HG02938 (cell line): ENCODE data around the gene CFAP77.

Experiments used
- ATAC-seq: cut with Tn5 transposase; IDR thresholded peaks from one replicate; pipeline ENCODE4 v1.9.1; 2021; ENCODE audit warnings: mild to moderate bottlenecking, moderate library complexity; ENCODE audit not compliant: unreplicated experiment

The CFAP77 gene

DNA sequence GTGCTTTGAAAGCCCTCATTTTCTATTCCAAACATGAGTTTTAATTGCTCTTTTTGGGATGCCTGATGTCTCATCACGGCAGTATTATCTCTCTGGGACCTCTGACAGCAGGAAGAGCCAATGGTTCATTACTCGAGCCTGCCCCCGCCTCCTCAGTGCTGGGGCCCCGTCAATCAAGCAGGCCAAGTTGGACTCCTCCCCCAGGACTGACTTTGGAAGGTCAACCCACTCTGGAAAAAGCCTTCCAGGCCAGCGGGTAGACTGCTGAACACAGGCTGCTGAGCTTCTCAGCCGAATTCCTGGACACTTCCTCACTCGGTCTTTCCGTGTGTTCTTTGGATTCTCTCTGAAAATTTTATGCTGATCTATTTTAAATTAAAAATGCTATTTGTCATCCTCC, 162.9 kb downstream of the CFAP77 start:
- ATAC-seq = no peak

DNA sequence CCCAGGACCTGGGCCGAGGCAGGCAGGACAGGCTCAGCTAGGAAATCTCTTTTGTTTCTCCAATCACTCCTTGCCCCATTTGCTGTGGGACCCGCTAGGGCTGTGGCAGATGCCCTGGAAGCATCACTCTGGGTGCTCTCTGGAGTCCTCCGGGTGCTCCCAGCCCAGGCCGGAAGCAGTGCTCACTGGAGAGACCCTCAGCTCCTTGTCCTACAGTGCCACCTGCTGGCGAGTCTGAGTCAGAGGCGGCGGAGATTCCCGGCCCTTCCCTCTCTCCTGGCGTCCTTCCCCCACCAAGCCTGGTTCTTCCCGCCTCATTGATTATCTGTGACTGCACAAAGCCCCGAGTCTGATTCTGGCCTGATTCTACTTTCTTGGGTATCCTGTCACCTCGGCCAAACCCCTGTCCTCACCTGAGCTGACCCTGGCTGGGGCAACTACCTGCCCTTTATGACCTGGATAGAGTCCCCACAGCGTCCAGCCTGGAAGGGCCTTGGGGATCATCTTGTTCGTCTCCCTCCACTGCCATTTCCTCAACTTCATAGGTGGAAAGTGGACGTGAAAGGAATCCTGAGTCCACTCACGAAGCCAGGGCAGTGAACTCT, 165.1 kb downstream of the CFAP77 start:
- no peak for ATAC-seq

DNA sequence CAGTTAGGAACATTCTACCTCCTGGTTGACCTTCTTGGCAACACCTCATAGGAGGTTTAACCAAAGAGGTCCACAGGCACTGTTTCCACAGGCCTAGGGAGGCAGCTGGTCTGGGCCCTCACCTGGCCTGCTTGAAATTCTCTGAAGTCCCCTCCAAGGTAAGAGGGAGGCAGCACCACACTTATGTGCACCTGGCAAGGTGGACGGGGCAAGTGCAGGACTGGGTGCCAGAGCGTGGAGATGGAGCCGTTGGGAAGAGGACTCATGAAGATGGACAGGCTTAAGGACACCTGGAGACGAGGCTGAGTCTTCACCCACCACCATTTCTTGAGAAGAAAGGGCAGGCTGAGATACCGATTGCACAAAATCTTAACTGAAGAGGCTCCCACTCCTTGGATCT, 165.8 kb downstream of the CFAP77 start:
- no peak for ATAC-seq

DNA sequence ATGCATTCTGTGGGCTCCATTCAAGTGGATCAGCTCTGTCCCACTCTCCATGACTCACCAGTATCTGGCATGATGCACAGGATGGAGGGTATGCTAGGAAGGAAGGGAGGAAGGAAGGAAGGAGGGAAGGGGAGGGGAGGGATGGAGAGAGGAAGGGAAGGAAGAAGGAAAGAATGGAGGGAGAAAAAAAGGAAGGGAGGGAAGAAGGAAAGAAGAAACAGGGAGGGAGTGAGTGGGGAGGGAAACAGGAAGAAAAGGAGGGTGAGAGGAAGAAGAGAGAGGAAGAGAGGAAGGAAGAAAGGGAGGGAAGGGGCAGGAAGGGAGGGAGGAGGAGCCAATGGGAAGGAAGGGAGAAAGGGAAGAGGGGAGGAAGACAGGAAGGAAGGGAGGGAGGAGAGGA, 167.1 kb downstream of the CFAP77 start:
- no peak for ATAC-seq

DNA sequence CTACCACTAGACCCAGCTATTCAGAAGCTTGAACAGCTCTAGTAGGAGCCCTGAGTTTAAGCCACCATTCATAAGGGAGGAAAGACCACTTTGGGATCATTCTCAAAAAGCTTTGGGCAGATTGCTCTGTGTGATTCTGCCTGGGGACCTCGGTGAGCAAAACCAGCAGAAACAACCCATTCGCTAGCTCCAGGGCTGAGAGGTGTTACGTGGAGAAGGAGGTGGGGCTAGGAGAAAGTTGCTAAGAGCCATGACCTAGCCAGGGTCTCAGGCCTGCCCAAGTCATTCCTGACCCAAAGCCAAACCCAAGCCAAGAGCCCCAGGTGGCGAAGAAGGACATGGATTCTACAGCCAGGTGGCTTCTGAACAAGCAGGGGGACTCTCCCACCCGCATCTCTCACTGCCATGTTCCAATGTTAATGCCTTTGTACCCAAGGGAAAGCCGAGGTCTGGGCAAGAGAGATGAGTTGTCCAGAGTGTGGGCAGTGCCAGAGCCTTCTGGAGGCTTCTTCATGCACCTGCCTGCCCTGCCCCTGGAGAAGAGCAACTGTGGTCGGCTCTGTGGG, 168.4 kb downstream of the CFAP77 start:
- ATAC-seq = no peak

DNA sequence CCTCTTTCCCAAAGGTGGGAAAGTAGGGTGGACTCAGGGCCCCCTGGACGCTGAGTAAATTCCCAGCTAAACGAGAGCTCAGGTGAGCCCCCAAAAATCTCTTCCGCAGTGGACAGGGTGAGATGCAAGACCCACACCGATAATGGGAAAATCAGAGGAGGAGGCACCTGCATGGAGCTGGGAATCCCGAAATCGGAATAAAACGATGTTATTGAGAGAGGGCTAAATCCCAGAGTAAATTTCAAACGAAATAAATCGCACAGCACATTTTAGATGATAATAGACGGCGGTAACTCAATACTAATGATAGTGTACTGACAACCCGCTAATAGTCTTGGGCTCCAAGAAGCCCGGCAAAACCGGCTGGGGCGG, 169.4 kb downstream of the CFAP77 start:
- no peak for ATAC-seq

DNA sequence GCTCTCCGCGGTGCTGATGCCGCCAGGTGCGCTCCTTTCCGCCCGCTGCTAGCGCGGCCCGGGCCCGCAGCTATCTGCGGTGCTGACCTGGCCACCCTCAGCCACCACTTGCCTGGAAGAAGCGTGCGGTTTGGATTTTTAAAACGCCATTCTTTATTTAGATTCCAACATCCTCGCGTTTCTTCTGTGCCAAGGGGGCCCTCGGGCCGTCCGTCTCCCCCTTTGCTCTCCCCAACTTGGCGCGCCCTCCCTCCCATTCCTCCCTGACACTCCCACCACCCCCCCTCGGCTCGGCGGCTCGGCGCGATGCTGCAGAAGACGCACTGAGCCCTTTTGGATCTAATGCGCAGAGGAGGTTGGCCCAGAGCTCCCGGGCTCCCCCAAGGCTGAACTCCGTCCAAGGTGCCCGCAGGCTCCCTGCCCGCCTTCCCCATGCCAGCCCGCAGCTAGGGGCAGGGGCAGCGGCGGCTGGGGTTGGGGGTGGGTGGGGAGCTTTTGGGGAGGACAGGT, 172.3 kb downstream of the CFAP77 start, which contains the start of gene BARHL1:
Gene BARHL1, plus strand, starts transcription at position 331 of the 510 bp plus-strand sequence. CDS start 192 bp downstream, outside the sequence.
- ATAC-seq = no peak

DNA sequence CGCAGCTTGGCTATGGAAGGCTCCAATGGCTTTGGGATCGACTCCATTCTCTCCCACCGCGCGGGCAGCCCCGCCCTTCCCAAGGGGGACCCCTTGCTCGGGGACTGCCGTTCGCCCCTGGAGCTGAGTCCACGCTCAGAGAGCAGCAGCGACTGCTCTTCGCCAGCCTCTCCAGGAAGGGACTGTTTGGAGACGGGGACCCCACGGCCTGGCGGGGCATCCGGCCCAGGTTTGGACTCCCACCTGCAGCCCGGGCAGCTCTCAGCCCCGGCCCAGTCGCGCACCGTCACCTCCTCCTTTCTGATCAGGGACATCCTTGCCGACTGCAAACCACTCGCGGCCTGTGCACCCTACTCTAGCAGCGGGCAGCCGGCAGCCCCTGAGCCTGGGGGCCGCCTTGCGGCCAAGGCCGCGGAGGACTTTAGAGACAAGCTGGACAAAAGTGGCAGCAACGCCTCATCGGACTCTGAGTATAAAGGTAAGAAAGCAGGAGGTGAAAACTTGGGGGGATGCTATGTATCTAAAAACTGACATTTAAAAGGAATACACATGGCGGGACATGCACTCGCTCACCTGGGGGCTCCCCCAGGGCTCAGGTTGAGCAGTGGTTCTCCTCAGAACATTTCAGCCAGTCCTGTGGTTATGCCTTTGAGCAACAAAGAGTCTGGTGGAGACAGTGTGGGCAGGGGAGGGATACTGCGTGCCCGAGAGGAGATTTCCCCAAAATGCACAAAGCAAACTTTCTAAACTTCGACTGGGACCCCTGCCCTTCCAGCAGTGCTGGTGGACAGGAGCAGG, 173.0 kb downstream of the CFAP77 start:
- no peak for ATAC-seq

DNA sequence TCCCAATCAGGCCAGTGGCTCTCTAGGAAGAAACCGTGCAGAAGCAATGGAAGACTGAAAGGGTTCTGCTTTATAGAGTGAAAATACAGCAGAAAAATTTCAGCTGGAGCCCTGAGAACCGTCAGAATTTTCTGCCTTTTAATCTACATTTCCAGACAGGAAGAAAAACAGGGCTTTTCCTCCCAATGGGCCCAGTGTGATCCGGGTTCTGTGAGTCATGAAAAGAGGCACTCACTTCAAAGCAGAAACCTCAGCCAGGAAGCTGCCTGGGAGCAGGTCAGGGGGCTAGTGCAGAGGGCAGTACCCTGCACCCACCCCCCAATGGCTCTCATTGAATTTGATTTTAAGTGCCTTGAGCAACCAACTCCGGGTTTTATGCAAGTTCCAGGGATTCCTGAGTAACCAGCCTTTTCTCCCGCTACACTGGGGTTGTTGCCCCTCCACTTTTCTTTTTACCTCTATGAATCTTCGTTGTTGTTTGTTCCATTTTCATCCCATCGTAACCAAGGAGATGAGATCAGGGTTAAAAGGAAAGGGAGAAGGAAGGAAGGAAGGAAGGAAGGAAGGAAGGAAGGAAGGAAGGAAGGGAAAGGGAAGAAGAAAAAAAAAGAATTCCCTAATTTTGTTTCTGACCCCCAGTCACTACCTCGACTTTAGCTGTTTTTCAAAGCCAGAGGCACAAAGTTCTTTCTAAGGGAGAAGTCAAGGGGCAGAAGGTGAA, 173.7 kb downstream of the CFAP77 start:
- ATAC-seq = no peak

DNA sequence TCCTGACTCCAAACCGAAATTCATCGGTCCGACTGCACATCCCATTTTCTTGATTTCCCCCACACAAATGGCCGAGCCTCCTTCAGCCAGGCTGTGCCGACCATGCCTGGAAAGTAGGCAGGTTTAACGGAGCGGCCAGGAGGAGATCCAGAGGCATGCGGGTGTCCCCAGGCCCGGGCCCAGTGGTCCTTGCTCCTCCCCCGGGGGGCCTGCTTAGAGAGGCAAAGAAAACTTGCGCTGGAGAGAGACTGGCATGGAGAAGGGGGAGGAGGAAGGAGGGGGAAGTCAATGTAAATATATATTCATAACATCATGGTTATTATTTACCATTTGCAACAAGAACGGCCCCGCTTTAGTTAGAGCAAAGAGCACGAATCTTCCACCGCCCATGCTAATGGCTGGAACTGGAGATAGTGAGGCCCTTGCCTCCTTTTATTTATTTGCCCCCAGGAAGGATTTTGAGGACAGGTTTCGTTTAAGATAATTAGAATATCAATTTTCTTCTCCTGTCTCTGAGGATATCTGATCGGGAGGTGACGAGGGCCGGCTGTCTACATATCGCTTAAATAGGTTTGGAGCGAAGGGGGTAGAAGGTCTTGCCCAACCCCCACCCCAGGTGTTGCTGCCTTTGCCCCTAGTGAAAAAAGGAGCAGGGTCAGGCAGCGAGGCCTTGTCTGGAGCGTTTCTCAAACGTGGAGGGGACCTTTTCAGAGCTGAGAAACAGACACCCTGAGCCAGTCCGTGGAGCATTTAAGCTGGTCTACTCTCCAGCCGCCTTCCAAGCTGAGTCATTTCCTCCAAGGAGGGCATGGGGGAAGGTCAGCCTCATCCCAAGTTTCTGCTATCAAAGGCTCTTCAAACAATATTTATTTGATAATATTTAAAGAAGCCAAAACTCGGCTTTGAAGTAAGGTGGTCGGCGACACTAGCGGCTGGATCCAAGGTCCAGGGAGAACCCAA, 174.9 kb downstream of the CFAP77 start:
- no peak for ATAC-seq

DNA sequence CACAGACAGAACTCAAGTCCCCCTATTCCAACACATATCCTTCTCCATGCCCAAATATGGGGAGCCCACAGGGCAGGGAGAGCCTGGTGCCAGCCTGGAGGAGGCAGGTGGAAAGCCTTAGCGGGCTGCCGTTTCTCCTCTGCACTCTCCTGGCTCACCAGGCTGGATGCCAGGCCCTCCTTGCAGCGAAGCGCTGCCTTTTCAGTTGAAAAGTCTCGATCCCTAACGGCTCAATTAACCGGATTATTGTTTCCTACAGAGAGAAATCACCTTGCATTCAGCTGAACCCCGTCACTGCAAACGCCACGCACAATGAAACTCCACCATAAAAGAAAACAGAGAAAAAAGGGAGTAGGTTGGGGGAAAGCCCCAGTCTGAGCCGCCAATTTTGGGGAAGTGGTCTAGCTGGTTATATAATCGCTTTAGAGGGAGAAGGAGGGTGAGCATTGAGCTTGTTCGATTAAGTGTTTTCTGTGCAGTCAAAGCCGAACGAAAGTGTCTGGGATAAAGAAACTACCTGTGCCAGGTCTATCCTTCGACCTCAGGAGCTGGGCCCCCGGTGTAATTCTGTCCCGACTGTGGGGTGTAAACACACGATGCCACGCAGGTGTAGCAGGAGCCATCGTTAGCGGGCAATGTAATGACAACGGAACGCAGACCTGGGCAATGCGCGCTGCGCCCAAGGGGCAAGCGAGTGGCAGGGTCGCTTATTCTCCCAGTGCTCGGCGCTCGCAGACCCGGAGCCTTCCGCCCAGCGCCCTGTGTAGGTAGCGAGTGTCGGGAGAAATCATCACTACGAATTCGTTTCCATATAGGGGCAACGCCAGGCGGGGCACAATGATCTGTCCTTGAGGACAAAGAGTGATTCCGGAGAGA, 176.2 kb downstream of the CFAP77 start:
- no peak for ATAC-seq

DNA sequence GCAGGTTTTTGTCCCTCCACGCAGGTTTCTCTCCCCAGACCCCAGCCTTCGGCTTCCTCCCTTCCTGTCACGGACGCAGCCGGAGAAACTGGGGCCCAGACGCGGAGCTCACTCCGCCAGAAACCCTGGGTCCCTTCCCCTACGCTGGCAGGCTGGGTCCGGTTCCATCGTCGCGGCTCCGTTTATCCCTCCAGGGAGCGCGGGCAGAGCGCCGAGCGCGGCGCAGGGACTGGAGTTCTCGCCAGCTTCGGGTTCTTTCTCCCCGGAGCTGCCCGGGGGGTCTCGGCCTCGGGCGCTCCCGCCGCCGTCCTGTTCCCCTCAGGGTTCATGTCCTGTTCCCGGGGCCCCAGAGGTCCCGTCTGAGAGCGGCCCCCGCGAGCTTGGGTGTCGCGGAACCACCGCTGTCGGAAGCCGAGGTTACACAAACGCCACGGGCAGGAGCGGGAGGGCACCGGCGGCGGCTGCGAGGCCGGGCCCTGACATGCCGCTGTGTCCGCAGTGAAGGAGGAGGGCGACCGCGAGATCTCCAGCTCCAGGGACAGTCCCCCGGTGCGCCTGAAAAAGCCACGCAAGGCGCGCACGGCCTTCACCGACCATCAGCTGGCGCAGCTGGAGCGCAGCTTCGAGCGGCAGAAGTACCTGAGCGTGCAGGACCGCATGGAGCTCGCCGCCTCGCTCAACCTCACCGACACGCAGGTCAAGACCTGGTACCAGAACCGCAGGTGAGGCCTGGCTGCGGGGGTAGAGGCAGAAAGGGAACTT, 177.0 kb downstream of the CFAP77 start:
- no peak for ATAC-seq

DNA sequence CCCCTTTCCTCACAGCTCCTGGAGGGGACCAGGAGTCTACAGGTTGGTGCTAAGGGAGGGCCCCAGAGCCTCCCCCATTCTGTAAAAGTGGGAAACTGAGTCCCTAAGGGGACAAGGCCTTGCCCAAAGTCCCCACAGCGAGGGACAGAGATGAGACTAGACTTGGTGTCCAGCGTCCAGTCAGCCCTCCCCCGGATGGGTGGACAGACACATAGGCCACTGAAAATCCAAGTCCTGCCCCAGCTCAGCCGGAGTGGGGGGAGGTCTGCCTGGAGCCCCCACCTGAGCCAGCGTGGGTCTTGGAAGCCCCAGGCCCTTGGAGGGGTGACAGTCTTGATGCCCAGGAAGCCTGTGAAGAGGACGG, 177.6 kb downstream of the CFAP77 start:
- ATAC-seq = no peak

DNA sequence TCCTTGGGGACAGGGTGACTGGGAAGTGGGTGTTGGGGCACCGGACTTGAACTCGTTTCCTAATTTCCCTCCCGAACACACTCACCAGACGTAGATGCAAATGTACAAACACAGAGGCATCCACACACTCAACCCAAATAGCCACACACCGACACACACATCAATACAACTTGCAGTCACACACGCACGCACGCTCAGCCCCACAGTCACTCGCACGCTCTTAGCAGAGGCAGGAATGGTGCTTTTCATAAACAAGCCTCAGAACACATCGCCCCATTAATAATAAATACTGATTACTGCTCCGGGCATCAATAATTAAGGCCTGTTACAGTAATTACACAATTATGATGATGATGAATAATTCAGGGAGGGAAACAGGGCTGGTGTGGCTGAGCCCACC, 178.1 kb downstream of the CFAP77 start:
- ATAC-seq = no peak

DNA sequence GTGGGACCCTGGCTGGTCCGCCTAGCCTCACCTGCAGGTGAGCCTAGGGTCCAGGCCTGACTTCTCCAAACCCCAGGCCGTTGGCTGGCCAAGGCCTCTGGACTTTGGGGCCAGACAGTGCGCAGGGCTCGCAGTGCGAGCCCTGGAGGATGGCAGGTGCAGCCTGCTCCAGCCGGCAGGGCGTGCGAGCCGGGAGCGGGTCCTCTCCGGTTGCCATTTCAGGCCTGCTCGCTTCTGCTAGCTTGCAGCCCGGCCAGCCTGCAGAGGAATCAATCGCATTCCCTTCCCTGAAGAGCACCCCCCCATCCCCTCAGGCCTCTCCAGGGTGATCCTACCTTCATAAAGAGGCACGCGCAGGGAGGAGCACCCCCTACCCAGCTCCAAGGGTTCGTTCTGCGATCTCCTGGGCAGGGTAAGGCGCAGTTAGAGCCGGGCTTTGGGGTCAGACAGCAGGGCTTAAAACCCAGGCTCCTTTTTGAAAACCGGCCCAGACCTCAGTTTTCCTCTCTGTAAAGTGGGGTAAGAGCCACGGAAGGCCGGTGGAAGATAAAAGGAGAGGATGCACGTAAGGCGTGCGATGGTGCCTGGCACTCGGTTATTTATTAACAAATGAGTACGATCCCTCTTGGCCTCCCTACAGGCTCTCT, 178.6 kb downstream of the CFAP77 start:
- no peak for ATAC-seq

DNA sequence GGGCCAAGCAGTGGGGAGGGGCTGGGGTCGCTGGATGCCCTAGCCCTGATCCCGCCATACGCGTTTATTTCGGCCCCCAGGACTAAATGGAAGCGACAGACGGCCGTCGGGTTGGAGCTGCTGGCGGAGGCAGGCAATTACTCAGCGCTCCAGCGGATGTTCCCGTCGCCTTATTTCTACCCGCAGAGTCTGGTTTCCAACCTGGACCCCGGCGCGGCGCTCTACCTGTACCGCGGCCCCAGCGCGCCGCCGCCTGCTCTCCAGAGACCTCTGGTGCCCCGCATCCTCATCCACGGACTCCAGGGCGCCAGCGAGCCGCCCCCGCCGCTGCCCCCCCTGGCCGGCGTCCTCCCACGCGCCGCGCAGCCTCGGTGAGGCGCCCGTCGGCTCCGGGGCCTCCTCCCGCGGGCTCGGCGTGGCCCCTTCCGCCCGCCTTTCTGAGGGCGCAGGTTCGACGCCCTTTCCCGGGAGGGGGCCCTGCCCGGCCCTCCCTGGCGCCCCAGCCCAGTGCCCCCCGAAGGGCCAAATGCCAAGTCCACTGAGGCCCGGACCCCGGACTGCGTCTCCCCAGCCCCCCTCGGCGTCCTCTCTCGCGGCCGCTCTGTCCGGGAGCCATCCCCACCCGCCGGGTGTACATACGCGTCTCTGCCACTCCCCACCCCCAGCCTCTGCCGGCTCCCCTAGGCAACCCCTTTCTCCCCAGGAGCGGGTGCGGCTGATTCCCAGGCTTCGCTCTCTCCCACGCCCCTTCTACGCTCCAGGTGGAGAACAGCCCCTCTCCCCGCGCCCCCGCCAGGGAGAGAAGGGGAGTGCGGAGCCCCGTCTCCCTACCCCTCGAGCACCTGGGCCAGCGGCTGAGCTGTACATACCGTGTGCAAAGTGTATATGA, 179.4 kb downstream of the CFAP77 start:
- ATAC-seq = no peak

DNA sequence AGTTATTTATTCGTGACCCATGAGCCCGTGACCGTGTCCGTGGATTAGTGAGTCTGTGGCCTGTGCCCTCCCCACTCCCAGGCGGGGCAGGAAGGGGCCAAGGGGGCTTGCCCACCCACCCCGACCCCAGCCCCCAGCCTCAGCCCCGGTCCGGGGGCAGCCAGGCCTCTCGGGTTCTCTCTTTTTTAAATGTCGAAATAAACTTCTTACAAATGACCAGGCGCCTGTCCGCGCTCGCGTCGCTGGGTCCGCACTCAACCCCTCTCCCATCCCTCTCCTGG, 180.0 kb downstream of the CFAP77 start:
- ATAC-seq = no peak
